CD4-positive, alpha-beta T cell treated with Interleukin-21 for 1 hour (primary cell): ENCODE results near the gene POC1A.

Experiments
- DNase-seq: peaks from one replicate; pipeline ENCODE4 v3.0.0-alpha.2; 2020

Gene POC1A

DNA sequence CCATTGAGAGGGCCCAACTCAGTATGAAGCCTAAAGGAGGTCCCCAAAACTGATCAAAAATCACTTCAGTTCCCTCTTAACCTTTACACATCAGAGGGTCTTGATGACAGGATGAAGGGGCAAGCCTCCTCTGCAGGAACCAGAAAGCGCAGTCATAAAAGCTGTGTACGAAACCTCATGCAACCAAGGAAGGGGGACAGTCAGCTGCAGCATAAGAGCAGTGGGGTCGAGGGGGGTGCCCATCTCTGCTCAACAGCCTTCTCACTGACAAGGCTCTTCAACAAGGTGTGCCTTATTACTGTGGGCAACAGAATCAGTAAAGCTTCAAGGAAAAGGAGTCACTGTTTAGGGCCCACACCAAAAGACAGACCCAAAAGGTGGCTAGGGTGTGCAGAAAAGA lies 3.9 kb downstream of the POC1A start:
- no peak for DNase-seq

DNA sequence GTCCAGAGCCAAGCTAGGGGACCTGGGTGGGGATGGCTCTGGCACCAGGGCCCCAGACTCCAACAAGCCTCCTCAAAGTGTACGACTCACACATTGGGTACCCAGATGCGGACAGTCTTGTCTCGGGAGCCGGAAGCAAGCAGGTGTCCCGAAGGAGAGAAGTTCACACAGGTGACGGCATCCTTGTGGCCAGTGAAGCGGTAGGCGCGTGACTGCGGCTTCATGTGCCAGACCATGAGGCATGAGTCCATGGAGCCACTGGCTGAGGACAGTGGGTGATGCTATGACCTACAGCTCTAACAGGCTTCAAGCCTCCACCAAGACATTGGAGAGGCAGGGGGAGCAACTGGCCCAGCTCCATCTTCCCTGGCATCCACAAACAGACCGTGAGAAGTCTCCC lies 4.5 kb downstream of the POC1A start:
- no peak for DNase-seq

DNA sequence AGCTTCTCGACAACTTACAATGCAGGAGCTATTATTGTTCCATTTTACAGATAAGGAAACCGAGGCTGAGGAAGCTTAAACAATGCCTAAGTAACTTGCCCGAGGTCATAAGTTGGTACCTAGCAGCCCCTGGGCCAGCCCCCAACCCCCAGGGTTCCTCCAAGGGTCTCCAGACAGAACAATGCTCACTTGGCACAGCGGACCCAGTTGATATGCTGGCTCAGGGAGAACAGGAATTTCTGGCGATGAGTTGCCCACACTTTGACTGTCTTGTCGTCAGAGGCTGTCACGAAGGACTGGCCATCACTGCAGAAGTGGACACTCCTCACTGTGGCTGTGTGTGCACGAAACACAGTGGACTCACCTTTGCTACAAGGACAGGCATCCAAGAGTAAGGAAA lies 5.2 kb downstream of the POC1A start:
- no peak for DNase-seq

DNA sequence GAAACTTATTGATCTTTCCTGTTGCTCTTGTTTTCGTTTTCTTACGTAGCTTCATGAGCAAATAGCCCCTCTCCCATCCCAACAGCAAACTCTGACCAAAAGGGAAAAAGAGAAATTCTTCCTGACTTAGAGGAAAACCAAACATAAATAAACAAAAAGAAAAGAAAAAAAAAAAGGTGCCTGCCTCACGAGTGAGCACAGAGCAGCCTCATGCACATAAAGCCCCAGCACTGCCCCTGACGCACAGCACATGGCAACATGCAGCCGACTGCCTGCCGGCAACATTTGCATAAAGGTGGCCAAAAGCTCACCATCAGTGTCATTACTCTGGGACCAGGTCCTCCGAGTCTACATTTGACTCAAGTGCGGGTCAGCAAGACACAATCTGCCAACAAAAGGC lies 6.4 kb downstream of the POC1A start:
- DNase-seq = no peak

DNA sequence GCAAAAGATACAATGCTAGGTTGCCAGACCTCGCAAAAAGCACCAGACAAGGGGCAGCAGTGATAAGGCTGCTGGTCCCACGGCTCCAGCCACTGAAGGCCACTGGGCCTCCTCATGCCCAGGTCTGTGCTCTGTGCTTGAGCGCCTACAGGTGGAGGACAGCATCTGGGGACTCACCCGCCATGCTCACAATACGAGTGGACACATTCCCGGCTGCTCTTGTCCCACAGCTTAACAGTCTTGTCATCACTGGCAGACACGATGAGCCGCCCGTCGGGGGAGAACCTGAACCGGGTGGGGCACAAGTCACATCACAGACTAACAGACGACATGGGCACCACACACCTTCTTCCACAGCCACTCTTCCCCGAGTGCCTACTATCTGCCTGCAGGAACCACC lies 7.4 kb downstream of the POC1A start:
- no peak for DNase-seq

DNA sequence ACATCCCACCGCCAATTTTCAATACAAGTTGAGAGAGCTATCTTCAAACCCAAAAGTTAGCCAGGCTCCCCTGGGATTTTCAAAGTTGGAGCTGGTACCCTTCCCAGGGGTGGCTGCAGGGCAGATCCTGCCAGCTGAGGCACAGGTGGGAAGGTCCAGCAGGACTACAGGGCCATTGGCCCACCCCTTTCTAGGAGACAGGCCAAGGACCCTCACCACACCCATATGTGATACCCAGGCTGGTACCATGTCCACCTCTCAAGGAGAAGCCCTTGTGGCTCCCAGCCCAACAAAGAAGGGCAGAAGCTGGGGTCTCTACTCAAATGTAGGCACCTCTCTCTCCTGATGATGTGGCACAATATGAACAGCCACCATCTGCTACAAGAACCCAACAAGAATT lies 8.0 kb downstream of the POC1A start:
- DNase-seq = no peak

DNA sequence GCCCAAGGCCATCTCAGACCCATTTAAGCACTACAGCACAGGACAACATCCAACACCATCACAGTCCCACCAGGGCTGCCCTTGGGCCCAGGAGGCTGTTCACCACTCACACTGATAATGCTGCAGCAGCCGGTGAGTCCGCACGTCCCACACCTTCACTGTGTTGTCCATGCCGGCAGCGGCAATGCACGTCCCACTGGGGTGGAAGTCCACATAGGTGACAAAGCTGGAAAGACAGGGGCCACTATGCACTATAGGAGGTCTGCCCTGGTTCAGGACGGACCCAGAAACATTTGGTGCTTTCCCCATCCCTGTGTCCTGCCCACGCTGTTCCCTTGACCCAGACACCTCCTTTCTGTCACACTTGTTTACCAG lies 8.5 kb downstream of the POC1A start:
- DNase-seq = no peak

DNA sequence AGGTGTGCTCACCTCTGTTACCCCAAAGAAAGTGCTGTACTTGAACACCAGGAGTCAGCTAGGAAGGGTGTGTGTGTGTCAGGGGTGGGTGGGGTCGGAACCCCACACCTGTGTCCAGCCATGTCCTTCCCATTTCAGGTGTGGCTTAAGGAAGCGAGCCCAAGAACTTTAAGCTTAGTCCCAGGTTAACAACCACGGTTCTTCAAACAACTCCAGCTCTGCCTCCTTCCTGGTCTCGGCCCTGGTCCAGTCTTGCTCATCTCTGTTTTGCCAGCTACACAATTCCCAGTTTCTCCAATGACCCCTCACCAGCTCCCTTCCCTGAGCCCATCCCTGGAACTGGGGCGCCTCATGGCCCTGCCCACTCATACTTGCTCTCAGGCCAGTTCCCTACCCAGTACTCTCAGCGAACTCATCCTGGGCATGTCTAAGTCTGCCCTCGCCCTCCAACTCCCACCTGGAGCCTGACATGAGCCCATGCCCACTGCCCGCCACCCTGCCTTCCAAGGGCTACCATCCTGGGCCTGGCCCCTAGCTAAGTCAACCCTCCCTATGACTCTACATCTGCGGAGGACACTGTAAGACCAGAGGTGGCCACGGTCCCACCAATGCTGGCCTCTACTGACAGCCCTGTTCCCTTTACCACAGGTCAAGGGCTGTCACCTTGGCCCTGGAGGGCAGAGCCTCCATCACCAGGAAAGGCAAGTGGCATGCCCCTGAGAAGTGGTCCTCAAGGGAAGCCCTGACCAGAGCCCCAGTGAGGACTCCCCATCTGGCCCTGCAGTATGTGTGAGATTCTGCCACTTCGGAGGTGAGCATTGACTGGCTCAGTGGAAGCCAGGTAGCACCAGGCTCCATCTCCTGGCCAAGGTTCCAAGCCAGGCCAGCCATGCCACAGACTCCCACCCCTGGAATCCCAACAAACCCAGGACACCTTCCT lies 9.2 kb downstream of the POC1A start:
- DNase-seq = no peak

DNA sequence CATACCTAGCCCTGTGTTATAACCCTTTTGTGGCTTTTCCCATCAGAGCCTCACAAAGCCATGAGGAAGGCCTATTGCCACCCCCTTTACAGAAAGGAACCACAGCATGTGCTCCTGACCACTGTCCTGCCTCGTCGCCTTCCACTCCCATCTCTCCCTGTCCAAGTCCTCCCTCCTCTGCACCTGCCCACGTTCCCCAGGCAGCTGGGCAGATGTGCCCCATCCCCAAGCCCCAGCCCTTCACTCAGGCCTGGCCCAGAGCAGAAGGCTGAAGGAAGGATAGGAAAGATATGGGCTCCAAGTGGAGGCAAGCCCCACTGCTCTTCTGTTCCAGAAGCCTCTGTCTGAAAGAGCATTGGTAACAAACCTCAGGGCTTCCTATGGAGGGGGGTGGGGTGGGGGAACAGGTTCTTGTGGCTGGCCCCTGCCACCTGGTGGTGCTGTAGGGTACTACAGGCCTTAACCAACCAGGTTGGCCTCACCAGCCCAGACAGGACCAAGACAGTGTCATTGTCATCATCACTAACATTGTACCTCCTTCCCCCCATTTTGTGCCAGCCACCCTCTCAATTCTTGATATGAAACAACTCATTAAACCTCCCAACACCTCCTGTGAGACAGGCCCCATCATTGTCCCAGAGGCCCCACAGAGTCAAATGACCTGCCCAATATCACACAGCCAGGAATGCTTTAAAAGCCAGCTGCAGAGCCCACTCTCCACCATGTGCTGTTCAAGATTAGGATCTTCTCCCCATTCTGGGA lies 10.0 kb downstream of the POC1A start:
- DNase-seq = peak; percentile 89

DNA sequence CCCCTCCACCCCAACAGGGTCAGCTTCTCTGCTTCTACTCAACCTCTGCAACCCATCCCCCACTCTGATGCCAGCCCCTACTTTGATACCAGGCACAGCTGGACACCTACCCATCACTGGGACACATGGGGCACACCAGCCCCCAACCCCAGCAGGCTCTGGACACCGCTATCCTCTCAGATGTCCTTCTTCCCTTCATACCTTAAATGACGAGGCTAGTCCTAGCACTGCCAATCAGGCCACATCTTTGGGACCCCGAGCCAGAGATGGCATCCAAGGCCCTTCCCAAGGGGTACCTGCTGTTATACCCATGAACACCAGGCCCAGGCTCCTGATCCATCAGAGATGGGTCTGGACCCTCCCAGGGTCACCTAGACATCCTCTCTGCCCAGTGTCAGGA lies 10.6 kb downstream of the POC1A start:
- DNase-seq = no peak

DNA sequence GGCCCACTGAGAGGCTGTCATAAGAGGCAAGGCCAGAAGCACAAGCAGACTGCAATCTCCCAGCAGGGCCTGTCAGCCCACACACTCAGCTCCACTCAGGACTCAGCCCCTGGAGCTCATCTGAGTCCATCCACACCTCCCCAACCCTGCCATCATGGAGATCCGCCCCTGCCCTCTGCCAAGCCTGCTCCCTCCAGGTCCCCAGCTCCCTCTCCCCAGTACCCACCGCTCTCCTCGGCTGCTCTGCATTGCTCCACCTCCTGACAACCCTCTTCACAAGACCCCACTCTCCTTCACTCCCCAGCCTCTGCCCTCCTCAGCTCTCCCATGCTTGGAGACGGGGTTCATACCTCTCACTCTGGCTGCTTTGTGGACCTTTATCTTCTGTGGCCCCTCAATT lies 11.1 kb downstream of the POC1A start:
- DNase-seq = no peak

DNA sequence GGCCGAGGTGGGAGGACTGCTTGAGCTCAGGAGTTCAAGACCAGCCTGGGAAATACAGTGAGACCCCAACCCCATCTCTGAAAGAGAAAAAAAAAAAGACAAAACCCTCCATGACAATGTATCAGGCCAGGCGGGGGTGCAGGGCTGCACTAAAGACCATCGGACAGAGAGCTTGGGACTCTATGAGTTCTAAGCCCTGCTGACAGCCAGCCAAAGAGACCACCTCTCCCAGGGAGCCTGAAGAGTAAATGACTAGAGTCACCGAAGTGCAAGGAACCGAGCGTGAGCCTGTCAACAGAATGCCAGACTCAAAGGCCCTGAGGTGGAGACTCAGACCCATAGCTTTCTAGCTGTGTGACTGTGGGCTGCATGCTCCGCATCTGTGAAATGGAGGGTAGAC lies 12.5 kb downstream of the POC1A start:
- no peak for DNase-seq

DNA sequence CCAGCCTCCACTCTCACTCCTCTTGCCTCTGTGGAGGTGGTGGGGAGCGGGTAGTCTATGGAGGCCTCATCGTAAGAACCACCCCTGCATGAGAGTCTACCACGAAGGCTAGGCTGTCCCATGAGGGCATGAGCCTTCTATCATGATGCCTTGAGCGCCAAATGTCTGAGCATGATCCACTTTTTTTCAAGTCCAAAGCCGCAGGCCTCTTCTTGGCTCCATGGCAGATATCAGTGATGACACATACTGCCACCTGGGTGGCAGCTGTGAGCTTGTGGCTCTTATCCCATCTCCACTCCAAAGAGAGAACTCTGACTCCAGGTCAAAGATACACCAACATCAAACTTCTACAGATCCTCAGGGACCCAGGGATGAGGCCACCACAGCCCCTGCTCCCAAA lies 13.5 kb downstream of the POC1A start:
- DNase-seq = no peak

DNA sequence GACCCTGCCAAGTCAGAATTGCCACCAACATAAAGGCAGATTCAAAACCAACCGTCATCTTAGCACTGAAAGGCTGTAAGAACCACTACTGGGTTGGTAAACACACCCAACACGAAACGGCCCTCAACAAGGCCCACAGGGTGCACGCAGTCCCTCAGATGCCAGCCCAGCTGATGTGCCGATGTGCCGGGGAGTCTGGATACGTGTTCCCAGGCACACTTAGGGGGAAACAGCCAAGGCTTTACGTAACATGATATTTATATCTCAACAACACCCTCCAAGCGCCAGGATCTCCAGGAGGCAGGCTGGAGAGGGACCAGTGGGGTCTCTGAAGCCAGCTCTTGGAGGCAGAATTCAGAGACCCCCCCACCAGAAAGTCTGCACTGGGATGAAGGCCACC lies 14.2 kb downstream of the POC1A start:
- DNase-seq = no peak

DNA sequence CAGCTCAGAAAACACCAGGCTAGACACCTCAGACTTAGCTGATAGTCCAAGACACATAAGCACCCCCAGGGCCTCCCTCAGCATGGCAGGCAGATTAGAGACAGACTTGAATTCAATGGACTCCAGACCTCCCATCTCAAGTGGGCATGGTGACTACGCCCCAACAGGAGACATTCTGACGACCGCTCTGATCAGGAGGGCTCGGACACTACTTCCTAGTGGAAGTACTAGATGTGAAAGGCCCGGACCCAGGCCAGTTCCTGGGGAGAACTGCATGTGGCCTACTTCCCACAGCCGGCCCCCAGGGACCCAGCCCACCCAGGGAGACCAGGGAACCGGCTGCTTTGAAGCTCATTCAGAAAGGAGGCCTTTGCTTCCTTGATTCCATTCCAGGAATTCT lies 16.9 kb downstream of the POC1A start:
- no peak for DNase-seq

DNA sequence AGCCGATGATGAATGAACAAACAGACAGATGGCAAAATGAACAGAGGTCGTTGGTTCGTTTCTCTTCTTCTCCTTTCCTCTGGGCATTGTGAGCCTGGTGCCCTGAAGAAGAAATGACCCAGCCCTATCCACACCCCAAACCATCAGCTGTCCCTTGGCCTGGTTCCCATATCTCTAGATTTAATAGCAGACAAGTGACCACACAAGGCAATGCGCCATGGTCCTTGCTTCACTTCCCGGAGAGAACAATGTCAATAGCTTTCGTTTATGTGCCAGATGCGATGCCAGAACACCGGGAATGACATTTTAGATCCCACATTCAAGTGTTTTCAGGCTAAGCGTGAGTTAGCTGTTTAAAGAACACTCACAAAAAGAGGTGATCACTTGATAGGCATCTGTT lies 17.7 kb downstream of the POC1A start:
- DNase-seq = no peak

DNA sequence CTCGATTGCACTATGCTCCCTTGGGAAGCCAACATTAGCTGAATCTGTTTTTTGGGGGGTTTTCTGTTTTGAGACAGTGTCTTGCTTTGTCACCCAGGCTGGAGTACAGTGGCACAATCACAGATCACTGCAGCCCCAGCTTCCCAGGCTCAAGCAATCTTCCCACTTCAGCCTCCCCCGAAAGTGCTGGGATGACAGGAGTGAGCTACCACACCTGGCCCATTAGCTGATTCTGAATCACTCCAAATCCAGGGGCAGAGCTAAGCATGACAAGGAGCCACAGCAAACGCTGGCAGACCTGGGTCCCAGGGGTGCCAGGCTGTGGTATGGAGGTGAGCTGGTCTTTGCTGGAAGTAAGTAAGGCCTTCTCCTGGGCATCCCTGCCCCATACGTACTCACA lies 18.9 kb downstream of the POC1A start:
- no peak for DNase-seq

DNA sequence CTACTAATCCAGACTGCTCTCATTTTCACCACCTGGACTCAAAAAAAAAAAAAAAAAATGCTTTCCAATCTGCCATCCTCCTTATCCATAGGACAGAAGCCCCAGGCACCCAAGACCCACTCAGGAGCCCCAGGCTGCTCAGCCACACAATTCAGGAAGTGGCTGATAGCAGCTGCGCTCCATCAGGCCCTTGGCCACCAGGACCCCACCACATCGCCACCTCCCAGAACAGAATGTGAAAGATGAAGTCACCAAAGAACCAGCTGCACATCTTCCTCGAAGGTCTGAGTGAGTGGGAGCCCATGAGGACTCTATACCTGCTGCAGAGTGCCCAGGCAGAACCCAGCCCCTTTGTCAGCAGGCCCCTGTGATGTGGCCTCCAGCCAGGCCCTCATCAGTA lies 19.5 kb downstream of the POC1A start:
- DNase-seq = no peak

DNA sequence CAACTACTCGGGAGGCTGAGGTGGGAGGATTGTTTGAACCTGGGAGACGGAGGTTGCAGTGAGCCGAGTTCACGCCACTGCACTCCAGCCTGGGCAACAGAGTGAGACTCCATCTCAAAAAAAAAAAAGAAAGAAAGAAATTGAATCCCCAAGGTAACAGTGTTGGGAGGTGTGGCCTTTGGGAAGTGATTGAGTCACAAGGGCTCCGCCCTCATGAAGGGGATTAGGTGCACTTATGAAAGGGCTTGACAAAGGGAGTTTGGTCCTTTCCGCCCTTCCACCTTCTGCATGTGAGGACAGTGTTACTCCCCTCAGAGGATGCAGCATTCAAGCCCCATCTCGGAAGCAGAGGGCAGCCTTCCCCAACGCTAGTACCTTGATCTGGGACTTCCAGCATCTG lies 21.3 kb downstream of the POC1A start:
- no peak for DNase-seq

DNA sequence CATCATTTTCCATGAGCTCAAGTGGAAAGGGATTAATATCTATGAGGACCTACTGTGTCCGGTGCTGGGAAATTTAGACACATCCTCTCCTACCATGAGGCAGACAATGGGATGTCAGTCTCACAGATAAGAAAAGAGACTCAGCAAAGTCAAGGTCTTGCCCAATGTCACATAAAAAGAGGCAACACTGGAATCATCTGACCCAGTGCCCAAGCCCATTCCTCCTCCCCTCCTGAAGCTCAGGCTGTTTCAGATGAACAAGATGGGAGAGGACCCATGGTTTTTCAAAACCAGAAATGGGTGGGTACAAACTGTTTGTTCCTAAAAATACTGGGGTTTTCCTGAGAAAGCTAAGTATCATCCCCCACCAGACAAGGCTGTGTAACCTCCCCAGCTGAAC lies 22.2 kb downstream of the POC1A start:
- DNase-seq = no peak

DNA sequence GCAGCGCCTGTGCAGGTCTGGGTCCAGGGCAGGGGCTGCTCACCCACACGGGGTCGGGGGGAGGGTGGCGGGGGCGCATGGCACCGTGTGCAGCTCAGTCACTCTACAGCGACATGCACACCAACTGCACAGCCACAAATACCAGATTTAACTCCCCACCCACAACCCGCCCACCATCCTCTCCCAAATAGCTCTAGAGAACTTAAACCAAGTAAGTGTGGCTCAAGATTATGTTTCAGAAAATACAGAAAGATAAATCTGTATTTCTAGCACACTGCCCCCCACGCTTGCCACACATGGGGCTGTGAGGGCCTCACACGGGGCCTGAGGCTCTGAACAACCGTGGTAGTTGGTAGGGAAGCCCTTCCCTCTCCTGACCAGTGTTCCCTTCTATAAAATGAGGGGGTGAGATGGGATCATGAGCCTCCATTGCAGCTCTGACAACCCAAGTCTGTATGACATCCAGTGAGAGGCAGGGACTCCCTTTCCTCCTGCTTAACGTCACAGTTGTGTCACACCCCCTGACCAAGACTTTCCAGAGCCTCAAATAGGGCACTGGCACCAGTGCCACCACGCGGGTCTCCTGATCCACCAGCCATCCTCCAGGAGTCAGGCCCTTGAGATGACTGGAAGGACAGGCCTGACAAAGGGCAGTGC lies 23.1 kb downstream of the POC1A start:
- DNase-seq = no peak

DNA sequence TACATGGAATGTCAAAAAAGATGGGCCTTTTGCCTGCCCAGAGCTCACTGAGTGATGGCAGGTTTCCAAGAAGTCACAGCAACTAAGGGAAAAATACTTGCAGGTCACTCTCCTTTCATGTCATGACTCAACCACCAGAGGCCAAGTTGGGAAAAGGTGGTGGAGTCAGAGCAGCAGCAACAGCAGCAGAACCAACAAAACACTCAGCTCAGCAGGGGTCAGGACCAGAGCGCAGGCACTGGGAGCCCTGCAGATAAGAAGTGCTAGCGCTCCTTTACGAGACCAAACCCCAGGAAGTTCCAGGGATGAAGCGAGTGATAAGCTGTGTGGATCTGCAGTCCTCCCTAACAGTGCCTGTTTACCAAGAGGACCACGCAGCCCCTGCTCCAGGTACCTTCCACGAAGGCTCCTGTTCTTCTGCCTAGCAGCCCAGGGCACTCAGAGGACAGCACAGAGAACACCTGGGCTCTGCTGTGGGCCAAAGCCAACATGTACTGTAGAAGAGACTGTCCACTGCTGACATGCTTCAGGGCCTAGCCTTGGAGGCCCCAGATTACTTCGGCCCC lies 26.0 kb downstream of the POC1A start:
- DNase-seq = no peak

DNA sequence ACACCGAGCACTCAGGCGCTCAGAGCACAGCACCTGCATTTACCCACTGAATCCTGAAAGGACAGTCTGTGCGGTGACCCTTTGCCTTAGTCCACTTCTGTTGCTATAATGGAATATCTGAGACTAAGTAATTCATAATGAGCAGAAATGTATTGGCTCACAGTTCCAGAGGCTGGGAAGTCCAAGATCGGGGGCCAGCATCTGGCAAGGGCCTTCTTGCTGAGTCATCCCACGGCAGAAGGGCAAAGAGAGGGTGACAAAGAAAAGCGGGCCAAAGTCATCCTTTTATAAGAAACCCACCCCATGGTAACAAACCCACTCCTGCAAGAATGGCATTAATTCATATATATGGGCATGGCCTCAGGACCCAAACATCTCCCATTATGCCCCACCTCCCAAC lies 27.7 kb downstream of the POC1A start:
- no peak for DNase-seq

DNA sequence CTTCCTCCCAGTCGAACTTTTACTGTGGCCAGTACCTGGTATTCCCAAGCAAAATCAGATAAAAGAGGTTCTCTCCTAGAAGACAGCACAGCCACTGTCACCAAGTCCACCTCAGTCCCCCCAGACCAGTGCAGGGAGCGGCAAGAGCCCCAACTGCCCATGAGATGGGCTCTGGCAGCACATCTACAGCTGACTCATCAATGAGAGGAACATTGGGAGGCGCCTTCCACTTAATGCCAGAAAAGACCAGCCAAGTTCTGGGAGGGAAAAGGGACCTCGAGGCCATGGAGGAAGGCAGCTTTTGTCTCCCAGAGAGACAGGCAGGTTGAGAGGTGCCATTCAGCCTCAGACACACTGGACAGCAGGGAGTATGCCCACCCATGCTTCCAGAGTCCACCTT lies 28.2 kb downstream of the POC1A start:
- DNase-seq = no peak
